GM12878 (cell line): ENCODE results near the gene GABRR3. TPM values are rescaled to one million over a fixed set of nuclear protein-coding genes. Genes with fewer than 3 reads are reported as not detected.

Experiments
- ATAC-seq: fragments of 200-7000 bp; cut with Tn5 transposase; 3 replicates; pipeline ENCODE4 v1.9.1; 2020; ENCODE audit warnings: mild to moderate bottlenecking, moderate library complexity
- BruUV-seq: library from RNA; stranded (reverse); fragments of 400-500 nt; replicated peaks from 2 replicates; lab custom pipeline; 2021; lab: Mats Ljungman, UMichigan
- CTCF ChIA-PET: fragments of 300-600 bp; sonication (Branson Sonifier 250); formaldehyde crosslinking; extraction: SDS; loops from one replicate; lab custom pipeline; 2021; ENCODE audit warnings: inconsistent platforms; lab: Yijun Ruan, JAX
- POLR2A ChIA-PET: fragments of 350-600 bp; formaldehyde crosslinking; extraction: SDS; loops from one replicate; lab custom pipeline; 2021; ENCODE audit warnings: inconsistent platforms; lab: Charles Lee
- RAD21 ChIA-PET: fragments of 300-600 bp; sonication (Branson Sonifier 250); formaldehyde crosslinking; loops from one replicate; lab custom pipeline; 2023; ENCODE audit warnings: antibody characterized with exemption; ENCODE audit not compliant: unreplicated experiment; lab: Charles Lee
- SMC1A ChIA-PET: fragments of 300-600 bp; sonication (Branson Sonifier 250); formaldehyde crosslinking; loops from one replicate; lab custom pipeline; 2023; ENCODE audit not compliant: unreplicated experiment, uncharacterized antibody; lab: Charles Lee
- DNase-seq: peaks from one replicate; pipeline ENCODE4 v3.0.0-alpha.2; 2011; ENCODE audit warnings: low read depth, low spot score
- FAIRE-seq: peaks from 3 replicates; lab custom pipeline; 2011; peaks lifted over from hg19 to GRCh38; lab: Jason Lieb, UNC
- H2AFZ ChIP-seq: 2 replicates; pipeline ENCODE4 v1.6.0; 2011; ENCODE audit warnings: low read depth, low read length, control low read depth; ENCODE audit not compliant: control insufficient read depth
- H3K27ac ChIP-seq: 2 replicates; pipeline ENCODE4 v1.5.1; 2011; ENCODE audit warnings: control low read depth; ENCODE audit not compliant: control insufficient read depth, insufficient read depth
- H3K27me3 ChIP-seq, 2 experiments: replicated peaks in 1 of 2; 2 replicates each; pipeline versions ENCODE4 v1.6.0 to v1.6.1; 2011; ENCODE audit warnings: low read length in 1 of 2; ENCODE audit not compliant: control insufficient read depth in 2 of 2, insufficient read depth in 2 of 2
- H3K36me3 ChIP-seq, 2 experiments: 2 replicates each; pipeline ENCODE4 v1.5.1; 2011; ENCODE audit warnings: low read length in 1 of 2; ENCODE audit not compliant: control insufficient read depth in 2 of 2, insufficient read depth in 2 of 2
- H3K4me1 ChIP-seq: 2 replicates; pipeline ENCODE4 v1.6.1; 2011; ENCODE audit warnings: mild to moderate bottlenecking, low read length, moderate library complexity, mixed read lengths; ENCODE audit not compliant: control insufficient read depth, insufficient read depth
- H3K4me2 ChIP-seq: 2 replicates; pipeline ENCODE4 v1.6.0; 2011; ENCODE audit warnings: control low read depth; ENCODE audit not compliant: control insufficient read depth, insufficient read depth
- H3K4me3 ChIP-seq: fragments of 200-600 bp; sonication (generic); 2 replicates; pipeline ENCODE4 v1.5.1; 2016
- H3K79me2 ChIP-seq: 2 replicates; pipeline ENCODE4 v1.6.0; 2011; ENCODE audit warnings: low read length; ENCODE audit not compliant: control insufficient read depth, insufficient read depth
- H3K9ac ChIP-seq: 2 replicates; pipeline ENCODE4 v1.8.0; 2011; ENCODE audit warnings: low read length, control low read depth, mixed read lengths; ENCODE audit not compliant: control insufficient read depth, insufficient read depth
- H3K9me3 ChIP-seq: replicated peaks from 3 replicates; pipeline ENCODE4 v1.5.1; 2011; ENCODE audit warnings: mild to moderate bottlenecking, low read length; ENCODE audit not compliant: control insufficient read depth, insufficient read depth
- H4K20me1 ChIP-seq: 2 replicates; pipeline ENCODE4 v1.6.0; 2011; ENCODE audit not compliant: control insufficient read depth, insufficient read depth
- CUX1 ChIP-seq: IDR thresholded peaks from 2 replicates; pipeline ENCODE4 v1.6.1; 2012; ENCODE audit warnings: improper control_type of control experiment, low read depth, low read length; ENCODE audit not compliant: insufficient replicate concordance
- NR2F1 ChIP-seq: fragments of 450-650 bp; conservative IDR thresholded peaks from 2 replicates; pipeline ENCODE4 v1.6.1; 2017; ENCODE audit warnings: mild to moderate bottlenecking
- NRF1 ChIP-seq: conservative IDR thresholded peaks from 2 replicates; pipeline ENCODE4 v1.6.1; 2011; ENCODE audit warnings: mild to moderate bottlenecking, low read depth, low read length, improper control_type of control experiment
- POLR2AphosphoS5 ChIP-seq: IDR thresholded peaks from 2 replicates; pipeline ENCODE4 v1.6.1; 2011; ENCODE audit warnings: mild to moderate bottlenecking, low read length, inconsistent platforms
- SUPT20H ChIP-seq: IDR thresholded peaks from 2 replicates; pipeline ENCODE4 v1.6.1; 2011; ENCODE audit warnings: low read depth, mild to moderate bottlenecking, low read length, moderate library complexity, borderline replicate concordance; ENCODE audit not compliant: control insufficient read depth
- SUZ12 ChIP-seq: fragments of 200-600 bp; sonication (generic); IDR thresholded peaks from one replicate; pipeline ENCODE4 v1.6.1; 2018; ENCODE audit warnings: antibody characterized with exemption, mild to moderate bottlenecking; ENCODE audit not compliant: unreplicated experiment
- WGBS: methylation state at CpG from one replicate; pipeline ENCODE4 v1.1.6; 2016; ENCODE audit warnings: low lambda C conversion rate; ENCODE audit not compliant: insufficient replicate concordance, insufficient coverage; ENCODE audit errors: missing lambda C conversion rate; 5-methylcytosine and 5-hydroxymethylcytosine counted together
- in situ Hi-C: fragments of 300-500 bp; cut with MboI; formaldehyde crosslinking; loops from 9 replicates; pipeline ENCODE4 v1.14.3; 2018; ENCODE audit warnings: mixed read lengths
- intact Hi-C: fragments of 100-400 bp; cut with micrococcal nuclease; formaldehyde crosslinking; loops from one replicate; pipeline ENCODE4 v1.14.2; 2022; ENCODE audit not compliant: unreplicated experiment
- polyA plus RNA-seq, 11 experiments: library from polyadenylated mRNA; depleted of rRNA in 4 of 11; unstranded in 6 of 11; stranded (reverse) in 5 of 11; fragments of >200 nt; fragmentation: Nextera tagmentation in 4 of 11; fragmentation: Illumina TruSeq in 1 of 11; extraction: Ambion mirVana in 4 of 11; extraction: Trizol in 1 of 11; gene quantifications; 1 replicate in 1 of 11; 2 replicates in 10 of 11; pipeline versions ENCODE4 v1.2.1 to v1.2.3, GENCODE V29; 2011 to 2016; ENCODE audit warnings: inconsistent platforms in 2 of 11, missing spikeins in 2 of 11, low read depth in 1 of 11
- total RNA-seq, 4 experiments: library from RNA; depleted of rRNA in 3 of 4; stranded (reverse); fragments of >200 nt in 3 of 4; fragmentation: Illumina TruSeq in 1 of 4; extraction: Trizol in 1 of 4; gene quantifications; 2 replicates each; pipeline versions ENCODE4 v1.2.1 to v1.2.3, GENCODE V29; 2013 to 2021
- TF ChIP-seq, protein P1 (sequence below): IDR thresholded peaks from 2 replicates; pipeline ENCODE4 v1.6.1; 2011; ENCODE audit warnings: borderline replicate concordance, low read depth, mild to moderate bottlenecking, moderate library complexity, low read length; ENCODE audit not compliant: insufficient read depth, poor library complexity, severe bottlenecking

GABRR3 gene
- total and polyA plus RNA-seq, 10 of the 15 experiments (the other 5 are each of a cell fraction or from before 2014, with no cell fraction given): not detected

GRCh38 chr3:97988784-97989568, 46.1 kb downstream of the GABRR3 start:
- Histone ChIP-seq H3K79me2 (no peaks in the 10 kb centered on the region), H3K4me1 (0 out of 2 replicates have a peak, but pooled peaks cover 5% of the 10 kb centered on the region), H2AFZ (no peak overlapping the region), H3K9me3 (no peaks in the 10 kb centered on the region), H3K27me3 (no peaks in the 10 kb centered on the region), H3K9ac (no peak overlapping the region), H3K36me3 (no peaks in the 10 kb centered on the region), H4K20me1 (no peaks in the 10 kb centered on the region), H3K4me3 (no peak overlapping the region), H3K27ac (no peak overlapping the region), H3K4me2 (no peak overlapping the region)
- CTCF ChIA-PET: no interaction called here
- BruUV-seq: no TSS peak
- POLR2A ChIA-PET: no interaction called here
- in situ Hi-C loops: no loop called here
- SMC1A ChIA-PET: no interaction called here
- ATAC-seq (no peak), FAIRE-seq (no peak), DNase-seq (no peak)
- TF ChIP-seq SUZ12 (no peak), NRF1 (no peak), SUPT20H (no peak), CUX1 (no peak), NR2F1 (no peak), POLR2AphosphoS5 (no peak)
- TF ChIP-seq, protein P1, sequence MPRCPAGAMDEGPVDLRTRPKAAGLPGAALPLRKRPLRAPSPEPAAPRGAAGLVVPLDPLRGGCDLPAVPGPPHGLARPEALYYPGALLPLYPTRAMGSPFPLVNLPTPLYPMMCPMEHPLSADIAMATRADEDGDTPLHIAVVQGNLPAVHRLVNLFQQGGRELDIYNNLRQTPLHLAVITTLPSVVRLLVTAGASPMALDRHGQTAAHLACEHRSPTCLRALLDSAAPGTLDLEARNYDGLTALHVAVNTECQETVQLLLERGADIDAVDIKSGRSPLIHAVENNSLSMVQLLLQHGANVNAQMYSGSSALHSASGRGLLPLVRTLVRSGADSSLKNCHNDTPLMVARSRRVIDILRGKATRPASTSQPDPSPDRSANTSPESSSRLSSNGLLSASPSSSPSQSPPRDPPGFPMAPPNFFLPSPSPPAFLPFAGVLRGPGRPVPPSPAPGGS: no peak
- RAD21 ChIA-PET: no interaction called here
- WGBS: 83% methylated on average over 3 of the region's 3 CpGs
- intact Hi-C loops: no loop called here
